Activated naive CD8-positive, alpha-beta T cell treated with anti-CD3 and anti-CD28 coated beads, Interleukin-2, amount 50 U/mL, for 24 hours (primary cell): ENCODE measurements around the gene PNMT.

Source experiments
- ATAC-seq: fragments of 150-1000 bp; cut with Tn5 transposase; one replicate; pipeline ENCODE4 v1.10.0; 2021
- DNase-seq: peaks from one replicate; pipeline ENCODE4 v3.0.0; 2021
- H3K27ac Mint-ChIP-seq: one replicate; pipeline ENCODE4 v1.8.0; 2021; ENCODE audit warnings: mild to moderate bottlenecking, mixed read lengths
- H3K27me3 Mint-ChIP-seq: one replicate; pipeline ENCODE4 v1.8.0; 2021; ENCODE audit warnings: mixed read lengths
- H3K36me3 Mint-ChIP-seq: one replicate; pipeline ENCODE4 v1.8.0; 2021; ENCODE audit warnings: low read depth, mixed read lengths
- H3K4me1 Mint-ChIP-seq: one replicate; pipeline ENCODE4 v1.8.0; 2021; ENCODE audit warnings: mixed read lengths
- H3K4me3 Mint-ChIP-seq: one replicate; pipeline ENCODE4 v1.8.0; 2021; ENCODE audit warnings: mild to moderate bottlenecking, moderate library complexity, mixed read lengths
- H3K9me3 Mint-ChIP-seq: one replicate; pipeline ENCODE4 v1.8.0; 2021; ENCODE audit warnings: mixed read lengths

PNMT gene

DNA sequence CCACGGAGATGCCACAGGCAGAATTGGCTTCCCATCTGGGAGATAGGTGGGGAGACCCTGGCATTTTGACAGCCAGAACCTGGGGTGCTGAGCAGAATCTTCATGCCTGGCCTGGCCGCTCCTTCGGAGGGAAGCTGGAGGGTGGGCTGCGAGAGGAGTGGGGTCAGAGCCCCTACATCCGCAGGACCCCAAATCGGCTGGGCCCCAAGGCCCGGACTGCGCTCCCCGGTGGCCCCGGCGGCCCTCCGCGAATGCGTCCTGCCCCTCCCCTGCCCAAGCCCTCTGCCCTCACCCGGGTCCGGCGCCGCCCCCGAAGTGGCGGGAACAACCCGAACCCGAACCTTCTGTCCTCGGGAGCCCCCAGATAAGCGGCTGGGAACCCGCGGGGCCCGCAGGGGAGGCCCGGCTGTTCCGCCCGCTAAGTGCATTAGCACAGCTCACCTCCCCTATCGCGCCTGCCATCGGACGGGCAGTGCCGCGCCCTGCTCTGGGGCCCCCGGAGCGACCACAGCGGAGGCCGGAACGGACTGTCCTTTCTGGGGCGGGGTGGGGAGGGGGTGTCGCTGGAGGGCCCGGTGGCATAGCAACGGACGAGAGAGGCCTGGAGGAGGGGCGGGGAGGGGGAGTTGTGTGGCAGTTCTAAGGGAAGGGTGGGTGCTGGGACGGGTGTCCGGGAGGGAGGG, 850 bp upstream of the PNMT start:
- Mint-ChIP-seq H3K36me3 (no peaks in the 10 kb centered on the region), H3K4me1 (peaks cover 16% of the 10 kb centered on the region)

DNA sequence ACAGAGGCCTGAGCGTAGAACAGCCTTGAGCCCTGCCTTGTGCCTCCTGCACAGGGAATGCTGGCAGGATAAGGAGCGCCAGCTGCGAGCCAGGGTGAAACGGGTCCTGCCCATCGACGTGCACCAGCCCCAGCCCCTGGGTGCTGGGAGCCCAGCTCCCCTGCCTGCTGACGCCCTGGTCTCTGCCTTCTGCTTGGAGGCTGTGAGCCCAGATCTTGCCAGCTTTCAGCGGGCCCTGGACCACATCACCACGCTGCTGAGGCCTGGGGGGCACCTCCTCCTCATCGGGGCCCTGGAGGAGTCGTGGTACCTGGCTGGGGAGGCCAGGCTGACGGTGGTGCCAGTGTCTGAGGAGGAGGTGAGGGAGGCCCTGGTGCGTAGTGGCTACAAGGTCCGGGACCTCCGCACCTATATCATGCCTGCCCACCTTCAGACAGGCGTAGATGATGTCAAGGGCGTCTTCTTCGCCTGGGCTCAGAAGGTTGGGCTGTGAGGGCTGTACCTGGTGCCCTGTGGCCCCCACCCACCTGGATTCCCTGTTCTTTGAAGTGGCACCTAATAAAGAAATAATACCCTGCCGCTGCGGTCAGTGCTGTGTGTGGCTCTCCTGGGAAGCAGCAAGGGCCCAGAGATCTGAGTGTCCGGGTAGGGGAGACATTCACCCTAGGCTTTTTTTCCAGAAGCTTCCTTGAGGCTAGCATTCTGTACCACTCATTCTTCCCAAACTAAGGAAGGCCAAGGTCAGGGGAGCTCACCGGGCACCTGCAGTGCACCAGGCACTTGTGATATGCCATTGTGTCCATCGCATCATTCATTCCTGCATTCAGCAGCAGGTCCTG, 1.9 kb downstream of the PNMT start:
- Mint-ChIP-seq H3K4me3 (no peak overlapping the region), H3K27ac (no peak overlapping the region), H3K36me3 (no peaks in the 10 kb centered on the region), H3K4me1 (peaks cover 14% of the 10 kb centered on the region), H3K9me3 (no peaks in the 10 kb centered on the region), H3K27me3 (peaks cover 20% of the 10 kb centered on the region)
- no peak for ATAC-seq
- no peak for DNase-seq

More for the DNA sequence above, 850 bp upstream of the PNMT start:
- Mint-ChIP-seq H3K4me3 (no peak overlapping the region), H3K27me3 (peaks cover 20% of the 10 kb centered on the region), H3K27ac (no peak overlapping the region), H3K9me3 (no peaks in the 10 kb centered on the region)
- DNase-seq (no peak), ATAC-seq (no peak)

DNA sequence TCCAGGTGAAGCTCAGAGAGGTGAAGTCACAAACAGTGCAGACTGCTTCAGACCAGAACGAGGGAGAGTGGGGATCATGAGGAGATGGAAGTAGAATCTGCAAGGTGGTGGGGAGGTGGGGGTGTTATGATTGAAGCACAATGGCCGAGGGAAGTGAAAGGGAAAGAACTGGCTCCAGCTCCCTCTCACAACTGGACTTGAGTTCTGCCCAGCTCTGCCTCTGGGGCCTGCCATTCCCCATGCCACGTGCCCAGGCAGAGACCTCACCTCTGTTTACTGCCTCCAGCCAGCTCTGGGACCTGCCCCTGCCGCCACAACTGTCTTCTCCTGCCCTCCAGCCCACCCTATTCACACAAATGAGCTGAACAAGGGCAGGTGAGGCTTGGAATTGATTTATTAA, 2.5 kb downstream of the PNMT start:
- Mint-ChIP-seq H3K4me1 (peaks cover 20% of the 10 kb centered on the region), H3K4me3 (no peak overlapping the region), H3K27me3 (peaks cover 19% of the 10 kb centered on the region), H3K27ac (no peak overlapping the region), H3K9me3 (no peaks in the 10 kb centered on the region), H3K36me3 (no peaks in the 10 kb centered on the region)
- DNase-seq (no peak), ATAC-seq (no peak)

DNA sequence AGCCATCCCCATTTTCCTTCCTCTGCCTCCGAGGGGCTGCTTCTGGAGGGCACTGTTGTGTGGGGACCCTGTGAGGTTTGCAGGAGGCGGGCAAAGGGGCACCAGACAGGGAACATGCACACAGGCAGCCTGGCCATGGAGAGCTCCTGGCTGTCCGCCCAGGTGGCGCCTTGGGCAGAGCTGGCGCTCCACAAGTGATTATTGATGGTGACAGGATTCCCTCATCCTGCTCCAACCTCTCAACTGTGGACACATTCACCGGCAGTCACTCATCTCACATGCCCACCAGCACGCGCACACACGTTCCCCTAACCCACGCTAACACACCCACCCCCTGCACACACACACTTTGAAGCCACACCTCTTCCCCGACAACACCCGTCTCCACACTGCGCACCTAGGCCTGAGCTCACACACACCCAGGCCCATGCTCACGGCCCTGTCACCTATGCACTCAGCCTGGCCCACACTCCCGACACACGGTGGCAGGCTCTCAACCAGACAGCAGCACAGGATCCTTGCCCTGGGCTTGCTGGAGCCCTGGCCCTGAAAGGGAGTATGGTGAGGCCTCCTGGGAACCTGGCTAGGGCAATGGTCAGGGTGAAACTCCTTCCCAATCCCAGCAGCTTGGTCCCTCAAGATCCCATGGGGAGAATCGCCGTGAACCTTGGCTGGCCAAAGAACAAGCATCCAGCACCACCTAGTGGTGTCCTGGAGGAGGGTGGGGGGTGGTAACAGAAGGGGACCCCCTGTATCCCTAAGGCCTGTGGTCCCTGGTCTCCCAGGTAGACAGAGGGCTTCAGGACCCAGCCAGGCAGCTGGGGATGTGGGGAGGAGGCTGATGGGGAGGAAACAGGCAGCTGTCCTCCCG, 3.6 kb downstream of the PNMT start:
- H3K9me3 Mint-ChIP-seq = no peaks in the 10 kb centered on the region
- no peak for ATAC-seq
- no peak overlapping the region for H3K4me3 Mint-ChIP-seq
- no peak overlapping the region for H3K27ac Mint-ChIP-seq
- peaks cover 30% of the 10 kb centered on the region for H3K4me1 Mint-ChIP-seq
- no peak for DNase-seq
- H3K27me3 Mint-ChIP-seq = peaks cover 10% of the 10 kb centered on the region
- no peaks in the 10 kb centered on the region for H3K36me3 Mint-ChIP-seq

DNA sequence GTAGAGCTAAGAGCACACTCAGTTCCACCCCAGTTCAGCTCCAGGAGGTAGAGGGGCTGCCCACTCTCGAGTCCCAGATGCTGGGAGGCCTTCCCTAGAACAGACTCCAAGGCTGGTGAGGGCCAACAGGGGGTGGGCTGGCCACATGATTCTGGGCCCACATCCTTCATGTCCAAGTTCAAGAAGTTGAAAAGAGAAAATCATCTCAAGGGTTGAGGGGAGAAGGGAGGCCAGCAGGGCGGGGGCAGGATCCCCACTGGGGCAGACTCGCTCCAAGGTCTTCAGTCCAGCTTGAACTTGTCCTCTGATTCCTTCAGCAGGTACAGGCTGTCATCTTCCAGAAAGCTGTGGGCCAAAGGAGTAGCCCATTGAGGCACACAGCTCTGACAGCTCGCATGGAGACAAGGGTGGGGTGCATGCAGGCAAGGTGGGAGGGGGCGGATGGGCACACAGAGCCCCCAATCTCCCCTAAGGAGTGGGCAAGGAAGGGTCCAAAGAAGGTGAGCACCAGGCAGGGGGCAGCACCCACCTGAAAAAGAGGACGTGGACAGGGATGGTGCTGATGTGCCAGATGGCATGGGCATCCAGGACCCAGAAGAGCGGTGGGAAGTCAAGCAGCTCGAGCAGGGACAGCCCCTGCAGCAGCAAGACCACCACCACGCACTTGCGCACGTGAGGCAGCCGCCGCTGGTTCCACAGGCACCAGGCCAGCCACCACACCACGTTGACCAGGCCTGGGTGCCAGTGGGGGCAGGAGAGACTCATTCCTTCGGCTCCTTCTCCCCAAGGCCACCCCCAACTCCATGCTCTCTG, 4.5 kb downstream of the PNMT start:
- peaks cover 36% of the 10 kb centered on the region for H3K4me1 Mint-ChIP-seq
- DNase-seq (no peak), ATAC-seq (no peak)
- no peak overlapping the region for H3K4me3 Mint-ChIP-seq
- no peaks in the 10 kb centered on the region for H3K9me3 Mint-ChIP-seq
- no peak overlapping the region for H3K27ac Mint-ChIP-seq
- peaks cover 8% of the 10 kb centered on the region for H3K27me3 Mint-ChIP-seq
- H3K36me3 Mint-ChIP-seq = no peaks in the 10 kb centered on the region

DNA sequence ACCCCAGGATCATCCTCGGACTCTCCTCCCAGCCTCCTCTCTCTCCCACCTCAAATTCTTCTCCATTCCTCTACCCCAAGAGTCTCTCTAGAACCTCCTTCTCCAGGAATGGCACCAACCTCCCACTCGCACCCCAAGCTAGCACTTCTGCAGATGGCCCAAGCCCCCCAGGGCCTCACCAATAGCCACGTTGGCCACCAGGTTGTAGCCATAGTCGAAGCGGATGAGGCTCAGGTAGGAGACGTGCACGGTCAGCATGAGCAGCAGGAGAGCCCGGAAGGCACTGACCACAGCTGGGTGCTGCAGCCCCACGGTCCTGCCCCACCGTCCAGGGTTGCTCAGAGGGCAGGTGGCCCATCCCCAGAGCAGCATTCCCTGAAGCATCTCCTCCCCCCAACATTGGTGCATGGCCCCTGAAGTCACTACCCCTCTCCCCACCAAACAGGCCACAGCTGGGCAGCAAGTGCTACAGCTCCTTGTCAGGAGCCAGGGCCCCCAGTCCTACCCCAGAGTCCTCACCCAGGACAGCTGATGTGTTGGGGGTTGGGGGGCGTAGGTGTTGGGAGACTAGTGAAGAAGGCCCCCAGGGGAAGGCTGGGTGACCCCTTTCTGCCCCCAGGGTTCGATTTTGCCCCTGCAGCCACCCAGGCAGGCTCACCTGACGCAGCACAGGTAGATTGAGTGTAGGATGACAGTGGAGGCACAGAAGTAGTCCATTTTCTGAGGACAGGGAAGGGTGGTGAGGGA, 5.3 kb downstream of the PNMT start:
- Mint-ChIP-seq H3K4me3 (no peak overlapping the region), H3K36me3 (no peaks in the 10 kb centered on the region), H3K9me3 (no peaks in the 10 kb centered on the region), H3K27ac (no peak overlapping the region), H3K27me3 (peaks cover 6% of the 10 kb centered on the region), H3K4me1 (peaks cover 42% of the 10 kb centered on the region)
- DNase-seq (no peak), ATAC-seq (no peak)

DNA sequence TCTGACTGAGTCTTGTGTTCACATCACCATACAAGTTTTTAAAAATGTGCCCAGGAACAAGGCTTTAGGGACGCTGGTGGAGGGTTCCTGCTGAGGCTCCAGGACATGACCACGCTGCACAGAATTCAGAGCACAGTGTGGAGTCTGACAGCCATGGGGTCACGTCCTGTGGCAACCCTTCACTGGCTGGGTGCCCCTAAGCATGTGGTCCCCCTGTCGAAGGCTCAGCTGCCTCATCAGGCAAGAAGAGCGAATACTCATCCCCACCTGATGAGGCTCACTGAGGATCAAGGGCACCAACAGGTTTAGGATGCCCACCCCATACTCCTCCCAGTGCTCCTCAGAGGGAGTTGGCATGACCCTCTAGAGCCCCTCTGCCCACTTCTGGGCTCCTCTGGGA, 5.9 kb downstream of the PNMT start:
- H3K27me3 Mint-ChIP-seq = peaks cover 3% of the 10 kb centered on the region
- no peak overlapping the region for H3K4me3 Mint-ChIP-seq
- H3K9me3 Mint-ChIP-seq = no peaks in the 10 kb centered on the region
- no peaks in the 10 kb centered on the region for H3K36me3 Mint-ChIP-seq
- no peak for ATAC-seq
- H3K4me1 Mint-ChIP-seq = peaks cover 46% of the 10 kb centered on the region
- DNase-seq = no peak
- no peak overlapping the region for H3K27ac Mint-ChIP-seq

DNA sequence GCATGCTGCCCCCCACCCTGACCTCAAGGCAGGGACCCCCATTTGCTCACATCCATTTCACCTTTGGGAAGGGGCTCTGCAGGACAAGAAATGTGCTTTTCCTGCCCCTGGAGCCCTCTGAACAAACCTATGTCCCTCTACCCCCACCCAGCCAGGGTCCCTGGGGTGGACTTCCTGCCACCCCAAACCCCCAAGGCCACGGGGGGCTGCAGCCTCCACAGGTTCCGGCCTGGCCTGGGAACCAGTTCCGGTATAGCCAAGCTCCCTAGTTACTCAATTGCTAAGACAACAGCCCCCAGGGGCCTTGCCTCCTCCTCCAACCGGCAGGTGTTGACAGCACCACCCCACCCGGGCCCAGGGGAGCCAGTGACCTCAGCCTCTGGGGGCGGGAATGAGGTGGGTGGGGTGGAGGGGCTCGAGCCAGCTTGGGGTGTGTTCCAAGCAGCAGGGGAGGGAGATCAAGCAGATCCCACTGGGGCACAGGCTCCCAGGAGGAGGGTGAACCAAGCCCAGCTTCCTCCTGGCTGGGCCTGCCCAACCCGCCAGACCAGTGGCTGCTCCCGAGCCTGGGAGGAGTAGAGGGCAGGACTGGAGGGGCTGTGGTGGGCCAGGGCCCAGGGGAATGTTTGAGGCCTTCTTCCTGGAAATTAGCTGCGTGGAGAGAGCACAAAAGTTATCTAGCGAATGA, 6.6 kb downstream of the PNMT start:
- Mint-ChIP-seq H3K4me1 (peaks cover 53% of the 10 kb centered on the region), H3K4me3 (no peak overlapping the region), H3K27ac (no peak overlapping the region), H3K27me3 (peaks cover 2% of the 10 kb centered on the region), H3K9me3 (no peaks in the 10 kb centered on the region), H3K36me3 (peaks cover 2% of the 10 kb centered on the region)
- ATAC-seq (no peak), DNase-seq (no peak)

DNA sequence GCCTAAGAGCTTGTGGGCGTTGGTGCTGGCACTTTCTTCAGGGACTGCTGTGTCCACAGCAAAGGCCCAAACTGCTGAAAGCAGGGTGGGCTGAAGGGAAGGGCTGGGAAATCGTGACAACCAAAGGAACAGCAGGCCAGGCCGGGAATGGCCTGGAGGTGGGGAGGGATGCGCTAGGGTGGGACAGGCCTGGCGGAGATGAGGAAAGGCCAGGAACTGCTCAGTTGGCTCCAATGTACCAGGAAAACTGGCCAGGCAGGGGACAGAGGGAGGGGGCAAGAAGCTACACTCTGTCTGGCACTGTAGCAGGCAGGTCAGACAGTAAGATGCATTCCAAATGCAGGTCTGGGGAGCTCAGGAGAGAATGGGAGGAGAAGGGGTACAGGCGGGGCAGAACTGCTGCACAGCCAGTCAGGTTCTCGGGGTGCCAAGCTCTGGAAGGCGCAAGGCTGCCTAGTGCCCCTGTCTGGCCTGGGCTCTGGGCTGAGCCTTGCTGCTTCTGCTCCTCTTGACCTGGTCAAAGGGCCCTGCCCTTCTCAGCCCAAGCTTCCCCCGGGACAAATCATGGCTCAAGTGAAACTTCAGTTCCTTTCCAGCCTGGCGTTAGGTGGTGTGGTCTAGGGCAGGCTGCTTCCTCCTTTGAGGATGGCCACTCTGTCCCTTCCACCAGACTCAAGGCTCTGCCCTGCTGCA, 7.3 kb downstream of the PNMT start:
- Mint-ChIP-seq H3K4me3 (no peak overlapping the region), H3K4me1 (peaks cover 60% of the 10 kb centered on the region), H3K36me3 (peaks cover 2% of the 10 kb centered on the region), H3K9me3 (no peaks in the 10 kb centered on the region), H3K27me3 (no peaks in the 10 kb centered on the region), H3K27ac (no peak overlapping the region)
- ATAC-seq (no peak), DNase-seq (no peak)

DNA sequence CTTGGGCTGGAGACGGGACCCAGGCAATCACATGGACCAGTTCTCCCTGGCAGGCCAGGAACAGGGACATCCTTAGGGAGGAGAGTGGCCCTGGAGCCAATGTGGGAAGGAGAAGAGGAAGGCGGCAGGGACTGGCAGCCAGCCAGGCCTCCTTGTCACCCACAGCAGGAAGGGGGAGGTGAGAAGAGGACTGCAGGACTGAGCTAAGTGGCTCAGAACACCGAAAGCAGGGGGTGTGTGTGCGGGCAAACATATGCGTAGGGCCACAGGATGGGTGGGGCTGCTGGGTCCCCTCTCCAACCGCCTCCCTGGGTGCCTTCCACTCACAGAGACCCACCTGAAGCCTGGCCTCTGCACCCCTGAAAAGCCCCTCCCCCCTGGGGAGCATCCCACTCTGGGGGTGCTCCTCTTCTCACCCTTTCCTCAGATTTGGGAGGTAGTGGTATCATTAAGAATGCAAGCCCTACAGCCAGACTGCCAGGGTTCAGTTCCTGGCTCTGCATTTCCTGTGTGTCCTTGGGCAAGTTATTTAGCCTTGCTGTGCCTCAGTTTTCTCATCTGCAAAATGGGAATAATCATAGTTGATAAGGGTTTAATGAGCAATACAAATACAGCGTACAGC, 8.1 kb downstream of the PNMT start:
- DNase-seq (peak; percentile 50), ATAC-seq (peak; percentile 53)
- no peak overlapping the region for H3K27ac Mint-ChIP-seq
- H3K4me3 Mint-ChIP-seq = no peak overlapping the region
- H3K4me1 Mint-ChIP-seq = peaks cover 68% of the 10 kb centered on the region
- H3K36me3 Mint-ChIP-seq = peaks cover 2% of the 10 kb centered on the region
- no peaks in the 10 kb centered on the region for H3K27me3 Mint-ChIP-seq
- H3K9me3 Mint-ChIP-seq = no peaks in the 10 kb centered on the region

DNA sequence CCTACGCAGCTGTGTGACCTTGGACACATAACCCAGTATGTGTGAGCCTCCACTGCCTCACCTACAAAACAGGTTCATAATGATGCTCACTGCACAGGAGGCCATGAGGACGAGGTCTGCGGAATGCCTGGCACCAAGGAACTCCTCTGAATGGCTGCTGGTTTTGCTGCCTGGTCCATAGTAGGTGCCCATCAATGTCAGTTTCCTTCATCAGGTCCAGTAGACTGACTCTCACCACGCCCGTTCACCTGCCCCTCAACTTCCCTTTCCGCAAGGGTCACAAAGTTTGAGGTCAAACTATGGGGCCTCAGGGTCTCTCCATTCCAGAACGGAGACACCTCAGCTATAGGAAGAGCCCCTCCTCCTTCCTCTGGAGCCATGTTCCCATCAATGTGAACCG, 8.8 kb downstream of the PNMT start:
- H3K9me3 Mint-ChIP-seq = no peaks in the 10 kb centered on the region
- H3K27ac Mint-ChIP-seq = peak overlapping the region; percentile 46
- H3K4me1 Mint-ChIP-seq = peaks cover 65% of the 10 kb centered on the region
- no peaks in the 10 kb centered on the region for H3K27me3 Mint-ChIP-seq
- no peak overlapping the region for H3K4me3 Mint-ChIP-seq
- no peak for DNase-seq
- ATAC-seq = no peak
- H3K36me3 Mint-ChIP-seq = peaks cover 2% of the 10 kb centered on the region

DNA sequence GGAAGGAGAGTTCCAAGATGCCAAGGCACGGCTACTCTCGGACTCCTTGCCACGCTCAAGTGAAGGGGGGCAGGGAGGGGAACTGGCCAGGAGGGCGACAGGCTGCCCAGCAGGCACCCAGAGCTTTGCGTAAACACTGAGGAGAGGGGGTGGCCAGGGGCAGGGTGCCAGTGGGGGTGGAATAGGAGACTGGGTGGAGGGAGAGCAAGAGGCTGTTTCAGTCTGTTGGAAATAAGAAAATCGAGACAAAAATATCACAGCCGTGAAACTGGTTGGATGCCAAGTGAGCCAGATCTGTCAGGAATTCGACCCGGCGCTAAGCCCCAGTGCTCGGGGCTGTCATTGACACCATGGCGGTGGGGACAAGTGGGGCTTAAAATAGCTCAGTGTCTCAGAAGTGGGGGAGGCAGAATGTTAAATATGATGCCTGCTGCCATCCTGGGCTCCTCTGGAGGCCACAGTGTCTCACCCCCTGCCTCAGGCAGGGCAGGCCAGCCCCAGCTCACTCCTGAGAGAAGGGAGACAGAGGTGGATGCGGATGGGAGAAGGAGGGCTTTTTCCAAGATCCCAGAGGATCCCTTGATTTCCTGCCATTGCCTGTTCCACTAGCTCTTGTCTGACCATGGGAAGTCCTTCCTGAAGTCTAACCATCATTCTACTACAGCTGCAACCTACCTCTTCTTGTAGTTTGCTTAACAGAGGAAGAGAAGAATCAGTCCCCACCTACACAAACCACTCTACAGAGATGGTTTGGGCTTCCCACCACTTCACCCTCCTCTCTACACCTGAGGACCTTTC, 9.5 kb downstream of the PNMT start:
- Mint-ChIP-seq H3K4me1 (peaks cover 63% of the 10 kb centered on the region), H3K27ac (peak overlapping the region; percentile 29), H3K4me3 (no peak overlapping the region)

More for the DNA sequence above, 9.5 kb downstream of the PNMT start:
- H3K27me3 Mint-ChIP-seq = no peaks in the 10 kb centered on the region
- no peaks in the 10 kb centered on the region for H3K9me3 Mint-ChIP-seq
- H3K36me3 Mint-ChIP-seq = peaks cover 2% of the 10 kb centered on the region
- no peak for ATAC-seq
- no peak for DNase-seq
